AG09319 (cell line): ENCODE data around the gene NDUFAF5.

Source experiments
- DNase-seq: peaks from one replicate; pipeline ENCODE4 v3.0.0-alpha.2; 2010; ENCODE audit warnings: low read depth; ENCODE audit errors: extremely low read depth
- CTCF ChIP-seq: IDR thresholded peaks from 2 replicates; pipeline ENCODE4 v1.5.1; 2011; ENCODE audit warnings: low read depth, mild to moderate bottlenecking, inconsistent platforms, low read length, moderate library complexity

NDUFAF5 gene

GRCh38 chr20:13857961-13858360 lies 73.1 kb downstream of the NDUFAF5 start:
- DNase-seq, result no peak
- no peak for TF ChIP-seq CTCF

- no peak for DNase-seq
- TF ChIP-seq CTCF, result no peak
Observed at GRCh38 chr20:13858439-13858838, 73.6 kb downstream of the NDUFAF5 start.

GRCh38 chr20:13858871-13859270 lies 74.0 kb downstream of the NDUFAF5 start:
- TF ChIP-seq CTCF, result no peak
- DNase-seq, result no peak

- no peak for TF ChIP-seq CTCF
- no peak for DNase-seq
Observed at GRCh38 chr20:13862245-13862644, 77.4 kb downstream of the NDUFAF5 start.

- no peak for TF ChIP-seq CTCF
- DNase-seq, result no peak
Observed at GRCh38 chr20:13863244-13863643, 78.4 kb downstream of the NDUFAF5 start.

GRCh38 chr20:13865156-13865555 lies 80.3 kb downstream of the NDUFAF5 start:
- DNase-seq, result no peak
- no peak for TF ChIP-seq CTCF

GRCh38 chr20:13865791-13866351 lies 81.0 kb downstream of the NDUFAF5 start:
- DNase-seq, result no peak

More at GRCh38 chr20:13865791-13866351, 81.0 kb downstream of the NDUFAF5 start:
- TF ChIP-seq CTCF, result no peak
